Skeletal muscle tissue (tissue), 4 donors: ENCODE data around the gene CAPZA2. TPM values are rescaled to one million over a fixed set of nuclear protein-coding genes. Genes with fewer than 3 reads are reported as not detected.
A peak's percentile ranks its signal among the peaks of the same experiment; 100 is the strongest.

Source experiments
- H3K27ac ChIP-seq: one replicate; pipeline ENCODE4 v1.7.0; 2013; ENCODE audit warnings: mild to moderate bottlenecking, low read depth, low read length, inconsistent platforms
- H3K27me3 ChIP-seq, 3 donors: one replicate each; pipeline ENCODE4 v1.7.0; 2013; ENCODE audit warnings: low read length in 3 of 3; ENCODE audit not compliant: control insufficient read depth in 3 of 3, insufficient read depth in 3 of 3
- H3K36me3 ChIP-seq, 3 donors: one replicate each; pipeline ENCODE4 v1.7.0; 2013; ENCODE audit warnings: low read length in 3 of 3; ENCODE audit not compliant: control insufficient read depth in 3 of 3, insufficient read depth in 3 of 3
- H3K4me1 ChIP-seq, 3 donors: one replicate each; pipeline ENCODE4 v1.7.0; 2013; ENCODE audit warnings: low read length in 3 of 3, mild to moderate bottlenecking in 3 of 3; ENCODE audit not compliant: control insufficient read depth in 3 of 3, insufficient read depth in 3 of 3
- H3K4me3 ChIP-seq, 3 donors: one replicate each; pipeline ENCODE4 v1.7.0; 2013; ENCODE audit warnings: low read length in 3 of 3
- H3K9ac ChIP-seq, 3 donors: one replicate each; pipeline ENCODE4 v1.7.0; 2013; ENCODE audit warnings: low read length in 3 of 3, mild to moderate bottlenecking in 3 of 3, moderate library complexity in 2 of 3, low read depth in 1 of 3
- H3K9me3 ChIP-seq, 3 donors: one replicate each; pipeline ENCODE4 v1.7.0; 2013; ENCODE audit warnings: low read length in 3 of 3; ENCODE audit not compliant: control insufficient read depth in 3 of 3
- total RNA-seq: library from RNA; depleted of rRNA; stranded (reverse); fragments of >200 nt; gene quantifications from one replicate; pipeline ENCODE4 v1.2.3, GENCODE V29; 2014
- donor health status: Osteomylitis.

CAPZA2 gene
- total RNA-seq, 1 donor from 2014 or later: 72.5 TPM

DNA sequence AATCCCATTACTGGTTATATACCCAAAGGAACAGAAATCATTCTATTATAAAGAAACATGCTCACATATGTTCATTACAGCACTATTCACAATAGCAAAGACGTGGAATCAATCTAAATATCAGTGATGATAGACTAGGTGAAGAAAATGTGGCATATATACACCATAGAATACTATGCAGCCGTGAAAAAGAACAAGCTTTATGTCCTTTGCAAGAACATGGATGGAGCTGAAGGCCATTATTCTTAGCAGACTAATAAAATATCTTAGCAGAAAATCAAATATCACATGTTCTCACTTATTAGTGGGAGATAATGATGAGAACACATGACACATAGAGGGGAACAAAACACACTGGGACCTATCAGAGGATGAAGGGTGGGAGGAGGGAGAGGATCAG is 38.8 kb downstream of the CAPZA2 start:
- H3K27ac ChIP-seq: no peak overlapping the region
- no peaks in the 10 kb centered on the region for H3K4me1 ChIP-seq
- no peaks in the 10 kb centered on the region for H3K9me3 ChIP-seq
- H3K36me3 ChIP-seq: peaks cover 3 to 26% (median 4%) of the 10 kb centered on the region in 3 donors
- H3K4me3 ChIP-seq: no peak overlapping the region
- no peak overlapping the region for H3K9ac ChIP-seq
- no peaks in the 10 kb centered on the region for H3K27me3 ChIP-seq

DNA sequence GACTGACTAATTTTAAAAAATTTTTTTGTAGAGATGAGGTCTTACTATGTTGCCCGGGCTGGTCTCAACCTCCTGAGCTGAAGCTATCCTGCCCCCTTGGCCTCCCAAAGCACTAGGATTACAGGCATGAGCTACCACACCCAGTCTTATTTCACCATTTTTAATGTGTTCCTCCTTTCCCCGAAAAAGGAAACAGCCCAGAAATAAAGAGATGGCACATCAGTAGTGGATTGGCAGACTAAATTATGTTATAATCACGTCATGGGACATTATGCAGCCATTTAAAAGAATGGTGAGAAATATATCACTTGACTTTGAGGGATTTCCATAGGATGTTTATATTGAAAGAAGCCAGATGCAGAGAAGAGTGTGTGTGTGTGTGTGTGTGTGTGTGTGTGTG is 40.5 kb downstream of the CAPZA2 start:
- H3K36me3 ChIP-seq: peaks cover 4 to 33% (median 8%) of the 10 kb centered on the region in 3 donors
- H3K9me3 ChIP-seq: no peaks in the 10 kb centered on the region
- no peak overlapping the region for H3K9ac ChIP-seq

DNA sequence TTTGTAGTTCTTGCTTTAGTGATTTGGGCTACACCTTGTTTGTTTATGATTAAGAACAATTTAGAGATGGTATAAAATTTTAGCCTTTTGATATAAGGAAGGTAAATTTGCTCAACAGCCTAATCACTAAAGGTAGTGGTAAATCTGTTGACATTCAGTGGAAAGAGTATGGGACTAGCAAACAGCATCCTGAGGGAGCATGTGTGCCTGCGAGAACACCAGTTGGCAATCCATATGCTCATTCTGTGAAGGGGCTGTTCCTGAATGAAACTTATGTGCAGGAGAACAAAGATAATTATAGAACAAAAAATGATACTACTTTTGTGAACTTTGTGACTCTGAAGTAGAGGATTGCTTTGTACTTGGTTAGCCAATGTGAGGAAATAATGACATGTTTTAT is 44.0 kb downstream of the CAPZA2 start:
- Histone ChIP-seq H3K9me3 (no peaks in the 10 kb centered on the region), H3K9ac (no peak overlapping the region), H3K27ac (no peak overlapping the region), H3K36me3 (peaks cover 0 to 29% (median 8%) of the 10 kb centered on the region in 3 donors), H3K4me1 (peaks cover 0 to 6% (median 4%) of the 10 kb centered on the region in 3 donors), H3K4me3 (no peak overlapping the region), H3K27me3 (no peaks in the 10 kb centered on the region)

More for the DNA sequence above, 40.5 kb downstream of the CAPZA2 start:
- no peaks in the 10 kb centered on the region for H3K4me1 ChIP-seq
- no peak overlapping the region for H3K4me3 ChIP-seq
- H3K27ac ChIP-seq: no peak overlapping the region
- H3K27me3 ChIP-seq: no peaks in the 10 kb centered on the region

DNA sequence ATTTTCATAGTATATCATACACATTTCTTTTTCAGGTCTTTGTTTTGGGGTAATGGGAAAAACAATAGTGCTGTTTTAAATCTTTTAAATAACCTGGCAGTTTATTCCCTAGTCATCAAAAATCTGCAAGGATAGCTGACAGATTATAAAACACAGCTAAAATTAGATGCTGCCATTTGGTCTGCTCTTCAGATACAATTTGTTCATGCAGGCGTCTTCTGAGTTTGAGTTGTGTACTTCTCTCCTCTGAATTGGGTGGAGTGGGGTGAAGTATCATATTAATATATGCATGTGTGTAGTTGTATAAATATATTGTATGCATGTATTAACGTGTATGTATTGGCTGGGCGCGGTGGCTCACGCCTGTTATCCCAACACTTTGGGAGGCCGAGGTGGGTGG is 48.0 kb downstream of the CAPZA2 start:
- Histone ChIP-seq H3K4me3 (no peak overlapping the region), H3K27me3 (no peaks in the 10 kb centered on the region), H3K36me3 (peaks cover 11 to 39% (median 15%) of the 10 kb centered on the region in 3 donors), H3K4me1 (peaks cover 0 to 6% (median 4%) of the 10 kb centered on the region in 3 donors), H3K27ac (peak overlapping the region; percentile 58), H3K9ac (no peak overlapping the region), H3K9me3 (no peaks in the 10 kb centered on the region)

DNA sequence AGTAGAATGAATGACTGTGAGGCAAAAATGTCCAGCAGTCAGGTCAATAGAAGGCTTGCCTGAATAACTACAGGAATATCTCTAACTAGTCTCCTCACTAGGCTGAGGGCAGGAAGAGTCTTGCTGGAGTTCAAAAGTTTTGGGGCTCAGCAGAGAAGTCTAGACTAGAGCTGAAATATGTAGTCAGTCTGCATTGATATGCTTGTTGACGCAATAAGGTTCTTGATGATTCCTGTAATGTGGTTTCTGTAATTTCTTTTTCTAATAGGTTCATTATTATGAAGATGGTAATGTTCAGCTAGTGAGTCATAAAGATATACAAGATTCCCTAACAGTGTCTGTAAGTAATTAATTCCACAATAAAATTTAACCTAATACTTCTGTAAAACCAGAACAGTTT is 49.4 kb downstream of the CAPZA2 start:
- no peak overlapping the region for H3K4me3 ChIP-seq
- H3K9ac ChIP-seq: no peak overlapping the region
- no peak overlapping the region for H3K27ac ChIP-seq
- no peaks in the 10 kb centered on the region for H3K9me3 ChIP-seq
- H3K27me3 ChIP-seq: no peaks in the 10 kb centered on the region
- peaks cover 14 to 43% (median 26%) of the 10 kb centered on the region in 3 donors for H3K36me3 ChIP-seq
- H3K4me1 ChIP-seq: peaks cover 0 to 6% (median 4%) of the 10 kb centered on the region in 3 donors

DNA sequence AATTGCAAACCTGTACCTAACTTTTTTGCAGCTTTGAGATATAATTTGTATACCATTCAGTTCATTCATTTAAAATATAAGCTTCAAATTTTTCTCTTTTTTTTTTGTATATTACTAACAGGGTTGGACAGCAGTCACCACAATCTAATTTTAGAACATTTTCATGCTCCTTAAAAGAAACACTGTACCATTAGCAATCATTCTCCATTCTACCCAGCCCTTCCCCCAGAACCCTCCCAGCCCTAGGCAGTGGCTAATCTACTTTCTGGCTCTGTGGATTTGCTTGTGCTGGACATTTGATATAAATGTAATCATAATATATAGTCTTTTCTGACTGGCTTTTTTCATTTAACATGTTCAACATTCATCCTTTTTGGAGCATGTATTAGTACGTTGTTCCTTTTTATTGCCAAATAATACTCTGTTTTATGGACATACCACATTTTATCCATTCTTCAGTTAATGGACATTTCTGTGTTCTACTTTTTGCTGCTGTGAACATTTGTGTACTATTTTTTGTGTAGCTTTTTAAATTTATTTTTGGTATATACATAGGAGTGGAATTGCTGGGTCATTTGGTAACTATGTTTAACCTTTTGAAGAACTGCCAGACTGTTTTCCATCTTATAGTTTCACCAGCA is 50.0 kb downstream of the CAPZA2 start:
- H3K36me3 ChIP-seq: peaks cover 14 to 41% (median 28%) of the 10 kb centered on the region in 3 donors
- H3K9me3 ChIP-seq: no peaks in the 10 kb centered on the region
- peaks cover 0 to 6% (median 4%) of the 10 kb centered on the region in 3 donors for H3K4me1 ChIP-seq
- no peaks in the 10 kb centered on the region for H3K27me3 ChIP-seq
- no peak overlapping the region for H3K4me3 ChIP-seq
- no peak overlapping the region for H3K27ac ChIP-seq
- no peak overlapping the region for H3K9ac ChIP-seq

DNA sequence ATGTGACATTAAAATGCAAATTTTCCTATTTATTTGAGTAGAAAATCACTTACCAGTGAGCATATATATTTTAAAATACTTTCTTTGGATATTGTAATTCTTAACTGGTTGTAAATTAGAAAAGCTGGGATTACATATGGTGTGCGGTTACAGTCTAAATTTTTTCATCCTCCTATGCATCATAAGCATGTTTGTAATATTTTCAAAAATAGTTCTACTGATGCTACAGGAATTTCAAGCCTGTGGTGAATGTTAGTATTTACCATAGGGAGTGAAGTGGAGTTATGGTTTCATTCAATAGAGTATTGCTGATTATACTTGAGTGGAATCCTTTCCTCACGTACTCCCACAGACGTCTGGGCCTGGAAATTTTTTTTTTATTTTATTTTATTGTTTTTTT is 56.3 kb downstream of the CAPZA2 start:
- H3K27ac ChIP-seq: no peak overlapping the region
- peaks cover 8 to 29% (median 27%) of the 10 kb centered on the region in 3 donors for H3K36me3 ChIP-seq
- no peaks in the 10 kb centered on the region for H3K27me3 ChIP-seq
- H3K9ac ChIP-seq: no peak overlapping the region
- H3K4me1 ChIP-seq: no peaks in the 10 kb centered on the region
- H3K9me3 ChIP-seq: no peaks in the 10 kb centered on the region
- H3K4me3 ChIP-seq: no peak overlapping the region

DNA sequence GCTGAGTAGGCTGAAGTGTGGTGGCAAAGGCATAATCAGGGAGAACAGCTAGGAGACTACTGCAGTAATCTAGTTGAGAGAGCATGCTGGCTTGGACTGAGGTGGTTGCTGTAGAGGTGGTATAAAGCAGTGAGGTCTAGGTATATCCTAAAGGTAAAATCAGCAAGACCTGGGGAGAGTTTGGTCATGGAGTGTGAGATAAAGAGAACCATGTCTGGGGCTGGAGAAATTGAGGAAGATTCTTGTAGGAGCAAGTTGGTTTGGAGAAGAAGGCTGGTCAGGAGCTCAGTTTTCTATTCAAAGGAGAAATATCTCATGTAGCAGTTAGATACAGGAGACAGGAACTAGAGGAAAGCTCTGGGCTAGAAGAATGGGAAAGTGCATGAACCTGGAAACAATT is 58.0 kb downstream of the CAPZA2 start:
- Histone ChIP-seq H3K4me3 (no peak overlapping the region), H3K27ac (no peak overlapping the region), H3K9me3 (no peaks in the 10 kb centered on the region), H3K4me1 (no peaks in the 10 kb centered on the region), H3K36me3 (peaks cover 8 to 23% (median 17%) of the 10 kb centered on the region in 3 donors), H3K9ac (no peak overlapping the region), H3K27me3 (no peaks in the 10 kb centered on the region)

DNA sequence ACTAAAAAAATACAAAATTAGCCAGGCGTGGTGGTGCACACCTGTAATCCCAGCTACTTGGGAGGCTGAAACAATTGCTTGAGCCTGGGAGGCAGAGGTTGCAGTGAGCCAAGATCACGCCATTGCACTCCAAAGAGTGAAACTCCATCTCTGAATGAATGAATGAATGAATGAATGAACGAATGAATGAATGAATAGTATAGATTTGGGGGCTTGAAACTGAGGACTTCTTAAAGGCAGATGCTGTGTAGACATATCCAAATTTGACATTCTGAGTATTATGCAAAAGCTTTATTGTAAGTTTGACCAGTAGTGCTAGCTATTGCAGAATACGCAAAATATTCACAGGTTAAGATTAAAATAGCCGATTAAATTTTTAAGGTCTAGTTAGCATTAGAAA is 60.2 kb downstream of the CAPZA2 start:
- no peak overlapping the region for H3K27ac ChIP-seq
- H3K4me1 ChIP-seq: no peaks in the 10 kb centered on the region
- H3K4me3 ChIP-seq: no peak overlapping the region
- no peak overlapping the region for H3K9ac ChIP-seq
- peaks cover 3 to 9% (median 7%) of the 10 kb centered on the region in 3 donors for H3K36me3 ChIP-seq
- H3K9me3 ChIP-seq: no peaks in the 10 kb centered on the region
- H3K27me3 ChIP-seq: no peaks in the 10 kb centered on the region

DNA sequence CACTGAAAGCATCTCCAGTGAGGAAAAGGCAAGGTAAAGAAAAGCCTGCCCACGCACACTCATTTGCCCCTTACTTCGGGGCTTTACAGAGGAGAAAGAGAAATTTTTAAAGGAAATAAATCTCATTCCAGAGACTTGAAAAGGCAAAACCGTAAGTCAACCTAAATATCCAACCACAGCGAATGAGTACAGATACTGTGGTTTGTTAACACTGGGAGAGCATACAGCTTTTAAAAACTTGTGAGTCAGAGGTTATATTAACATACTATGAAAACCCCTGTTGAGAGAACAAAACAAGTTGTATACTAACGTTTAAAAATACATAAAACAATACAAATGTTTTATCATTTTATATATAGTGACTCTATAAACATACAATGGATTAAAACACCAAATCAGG is 62.4 kb downstream of the CAPZA2 start:
- Histone ChIP-seq H3K4me1 (no peaks in the 10 kb centered on the region), H3K27ac (no peak overlapping the region), H3K4me3 (no peak overlapping the region), H3K36me3 (no peaks in the 10 kb centered on the region), H3K9ac (no peak overlapping the region), H3K27me3 (no peaks in the 10 kb centered on the region), H3K9me3 (no peaks in the 10 kb centered on the region)
